Panc1 (cell line): ENCODE data around the gene GNAT3. TPM values are rescaled to one million over a fixed set of nuclear protein-coding genes. Genes with fewer than 3 reads are reported as not detected.

ENCODE experiments used
- ATAC-seq: fragments of 200-7000 bp; cut with Tn5 transposase; 2 replicates; pipeline ENCODE4 v1.9.1; 2020; ENCODE audit warnings: mild to moderate bottlenecking, moderate library complexity
- BruUV-seq: library from RNA; stranded (reverse); fragments of 400-500 nt; replicated peaks from 2 replicates; lab custom pipeline; 2021; lab: Mats Ljungman, UMichigan
- CTCF ChIA-PET: fragments of 300-600 bp; sonication (Branson Sonifier 250); formaldehyde crosslinking; loops from one replicate; lab custom pipeline; 2022; ENCODE audit warnings: antibody characterized with exemption; lab: Charles Lee
- POLR2A ChIA-PET: fragments of 300-600 bp; sonication (Branson Sonifier 250); formaldehyde crosslinking; loops from one replicate; lab custom pipeline; 2022; ENCODE audit warnings: antibody characterized with exemption; lab: Charles Lee
- DNase-seq: peaks from one replicate; pipeline ENCODE4 v3.0.0-alpha.2; 2010; ENCODE audit warnings: low read depth, low spot score
- H3K27ac ChIP-seq: 2 replicates; pipeline ENCODE4 v1.5.1; 2011; ENCODE audit warnings: mild to moderate bottlenecking, low read length, inconsistent platforms
- H3K27me3 ChIP-seq: fragments of 200-500 bp; sonication (Bioruptor generic); 2 replicates; pipeline ENCODE4 v1.6.0; 2014; ENCODE audit warnings: low read length, inconsistent platforms; ENCODE audit not compliant: control insufficient read depth, insufficient read depth
- H3K36me3 ChIP-seq: fragments of 200-500 bp; sonication (Bioruptor generic); 2 replicates; pipeline ENCODE4 v1.5.1; 2014; ENCODE audit warnings: inconsistent platforms, mild to moderate bottlenecking, low read length, moderate library complexity; ENCODE audit not compliant: control insufficient read depth, insufficient read depth
- H3K4me1 ChIP-seq: 2 replicates; pipeline ENCODE4 v1.5.1; 2011; ENCODE audit warnings: inconsistent platforms, mild to moderate bottlenecking, low read length, moderate library complexity; ENCODE audit not compliant: control insufficient read depth, insufficient read depth
- H3K4me3 ChIP-seq, 2 experiments: 2 replicates each; pipeline ENCODE4 v1.5.1; 2011 to 2012; ENCODE audit warnings: low read depth in 2 of 2, low read length in 2 of 2, mild to moderate bottlenecking in 2 of 2, inconsistent platforms in 1 of 2, moderate library complexity in 1 of 2
- H3K9me3 ChIP-seq: fragments of 200-500 bp; sonication (Bioruptor generic); 2 replicates; pipeline ENCODE4 v1.5.1; 2014; ENCODE audit warnings: low read depth, mild to moderate bottlenecking, inconsistent platforms, low read length, moderate library complexity; ENCODE audit not compliant: control insufficient read depth, insufficient read depth
- POLR2AphosphoS5 ChIP-seq: IDR thresholded peaks from 2 replicates; pipeline ENCODE4 v1.6.1; 2012; ENCODE audit warnings: mild to moderate bottlenecking, low read depth, low read length, moderate library complexity
- SIN3A ChIP-seq: IDR thresholded peaks from 2 replicates; pipeline ENCODE4 v1.6.1; 2012; ENCODE audit warnings: low read depth, mild to moderate bottlenecking, low read length, moderate library complexity, borderline replicate concordance; ENCODE audit not compliant: insufficient read depth
- TCF7L2 ChIP-seq: IDR thresholded peaks from 2 replicates; pipeline ENCODE4 v1.6.1; 2011; ENCODE audit warnings: mild to moderate bottlenecking, low read depth, low read length, inconsistent platforms
- in situ Hi-C: cut with HindIII; loops from 2 replicates; pipeline ENCODE4 v1.10.0; 2016; ENCODE audit warnings: low sequenced_read_pairs, low pct_unique_long_range_greater_than_20kb
- intact Hi-C: fragments of 100-400 bp; cut with micrococcal nuclease; formaldehyde crosslinking; loops from one replicate; pipeline ENCODE4 v1.10.0; 2022; ENCODE audit not compliant: unreplicated experiment
- total RNA-seq: library from RNA; stranded (reverse); gene quantifications from one replicate; pipeline ENCODE4 v1.2.1, GENCODE V29; 2021; ENCODE audit not compliant: unreplicated experiment
- TF ChIP-seq, protein P1 (sequence below), 2 experiments: IDR thresholded peaks; 2 replicates each; pipeline ENCODE4 v1.6.1; 2011 to 2012; ENCODE audit warnings: low read depth in 2 of 2, control low read depth in 1 of 2, low read length in 1 of 2, mild to moderate bottlenecking in 1 of 2, moderate library complexity in 1 of 2; ENCODE audit not compliant: insufficient read depth in 1 of 2
- TF ChIP-seq, protein P2 (sequence below): fragments of 450-650 bp; IDR thresholded peaks from 2 replicates; pipeline ENCODE4 v1.5.1; 2017; ENCODE audit warnings: mild to moderate bottlenecking

The GNAT3 gene
- total RNA-seq, 1 experiment from 2014 or later: not detected

DNA sequence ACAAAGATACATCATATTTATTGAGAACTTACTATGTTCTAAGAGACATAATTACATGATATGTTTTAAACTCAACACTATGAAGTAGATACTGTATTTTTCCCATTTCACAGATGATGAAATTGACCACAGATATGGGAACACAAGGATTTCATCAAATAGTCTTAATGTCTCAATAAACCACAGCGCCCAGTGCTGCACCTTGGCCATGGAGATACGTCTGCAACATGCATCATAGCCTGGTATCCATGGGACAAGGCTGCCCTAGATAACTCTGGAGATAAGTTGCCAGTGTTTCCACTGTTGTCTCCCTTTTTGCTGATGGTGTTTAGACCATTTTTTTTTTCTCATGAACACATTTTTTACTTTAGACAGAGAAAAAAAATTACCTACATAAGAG, 97.5 kb downstream of the GNAT3 start:
- BruUV-seq: no TSS peak

DNA sequence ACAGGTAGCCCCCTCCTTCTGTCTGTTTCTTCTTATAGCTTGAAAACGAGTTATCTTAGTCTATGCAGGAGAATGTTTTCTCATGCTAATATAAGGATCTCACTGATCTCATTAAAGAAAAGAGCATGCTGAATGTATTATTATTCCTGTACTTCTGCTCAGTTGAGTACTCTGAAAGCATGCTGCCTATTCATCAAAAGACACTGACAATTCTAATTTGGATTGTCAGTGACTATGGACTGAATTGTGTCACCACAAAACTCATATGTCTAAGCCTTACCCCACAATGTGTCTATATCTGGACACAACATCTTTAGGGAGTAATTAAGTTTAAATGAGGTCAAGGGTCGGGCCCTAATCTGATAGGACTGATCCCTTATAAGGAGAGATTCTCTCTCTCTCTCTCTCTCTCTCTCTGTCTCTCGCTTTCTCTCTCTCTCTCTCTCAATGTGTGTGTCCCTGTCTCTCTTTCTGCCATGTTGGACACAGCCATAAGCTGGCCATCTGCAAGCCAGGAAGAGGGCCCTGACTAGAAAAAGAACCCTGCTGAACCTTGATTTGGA, 98.4 kb downstream of the GNAT3 start:
- no peak overlapping the region for H3K27ac ChIP-seq
- no TSS peak for BruUV-seq
- in situ Hi-C loops: no loop called here
- ATAC-seq (no peak), DNase-seq (no peak)
- ChIA-PET CTCF (no interaction called here), POLR2A (no interaction called here)
- TF ChIP-seq, protein P1, sequence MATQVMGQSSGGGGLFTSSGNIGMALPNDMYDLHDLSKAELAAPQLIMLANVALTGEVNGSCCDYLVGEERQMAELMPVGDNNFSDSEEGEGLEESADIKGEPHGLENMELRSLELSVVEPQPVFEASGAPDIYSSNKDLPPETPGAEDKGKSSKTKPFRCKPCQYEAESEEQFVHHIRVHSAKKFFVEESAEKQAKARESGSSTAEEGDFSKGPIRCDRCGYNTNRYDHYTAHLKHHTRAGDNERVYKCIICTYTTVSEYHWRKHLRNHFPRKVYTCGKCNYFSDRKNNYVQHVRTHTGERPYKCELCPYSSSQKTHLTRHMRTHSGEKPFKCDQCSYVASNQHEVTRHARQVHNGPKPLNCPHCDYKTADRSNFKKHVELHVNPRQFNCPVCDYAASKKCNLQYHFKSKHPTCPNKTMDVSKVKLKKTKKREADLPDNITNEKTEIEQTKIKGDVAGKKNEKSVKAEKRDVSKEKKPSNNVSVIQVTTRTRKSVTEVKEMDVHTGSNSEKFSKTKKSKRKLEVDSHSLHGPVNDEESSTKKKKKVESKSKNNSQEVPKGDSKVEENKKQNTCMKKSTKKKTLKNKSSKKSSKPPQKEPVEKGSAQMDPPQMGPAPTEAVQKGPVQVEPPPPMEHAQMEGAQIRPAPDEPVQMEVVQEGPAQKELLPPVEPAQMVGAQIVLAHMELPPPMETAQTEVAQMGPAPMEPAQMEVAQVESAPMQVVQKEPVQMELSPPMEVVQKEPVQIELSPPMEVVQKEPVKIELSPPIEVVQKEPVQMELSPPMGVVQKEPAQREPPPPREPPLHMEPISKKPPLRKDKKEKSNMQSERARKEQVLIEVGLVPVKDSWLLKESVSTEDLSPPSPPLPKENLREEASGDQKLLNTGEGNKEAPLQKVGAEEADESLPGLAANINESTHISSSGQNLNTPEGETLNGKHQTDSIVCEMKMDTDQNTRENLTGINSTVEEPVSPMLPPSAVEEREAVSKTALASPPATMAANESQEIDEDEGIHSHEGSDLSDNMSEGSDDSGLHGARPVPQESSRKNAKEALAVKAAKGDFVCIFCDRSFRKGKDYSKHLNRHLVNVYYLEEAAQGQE (IDR thresholded peaks at IDR 0.05; ENCODE audit: insufficient read depth in 1 of 2, low read depth in 2 of 2, low read length in 1 of 2): no peak
- TF ChIP-seq TCF7L2: no peak
- no peak for TF ChIP-seq SIN3A
- TF ChIP-seq, protein P2, sequence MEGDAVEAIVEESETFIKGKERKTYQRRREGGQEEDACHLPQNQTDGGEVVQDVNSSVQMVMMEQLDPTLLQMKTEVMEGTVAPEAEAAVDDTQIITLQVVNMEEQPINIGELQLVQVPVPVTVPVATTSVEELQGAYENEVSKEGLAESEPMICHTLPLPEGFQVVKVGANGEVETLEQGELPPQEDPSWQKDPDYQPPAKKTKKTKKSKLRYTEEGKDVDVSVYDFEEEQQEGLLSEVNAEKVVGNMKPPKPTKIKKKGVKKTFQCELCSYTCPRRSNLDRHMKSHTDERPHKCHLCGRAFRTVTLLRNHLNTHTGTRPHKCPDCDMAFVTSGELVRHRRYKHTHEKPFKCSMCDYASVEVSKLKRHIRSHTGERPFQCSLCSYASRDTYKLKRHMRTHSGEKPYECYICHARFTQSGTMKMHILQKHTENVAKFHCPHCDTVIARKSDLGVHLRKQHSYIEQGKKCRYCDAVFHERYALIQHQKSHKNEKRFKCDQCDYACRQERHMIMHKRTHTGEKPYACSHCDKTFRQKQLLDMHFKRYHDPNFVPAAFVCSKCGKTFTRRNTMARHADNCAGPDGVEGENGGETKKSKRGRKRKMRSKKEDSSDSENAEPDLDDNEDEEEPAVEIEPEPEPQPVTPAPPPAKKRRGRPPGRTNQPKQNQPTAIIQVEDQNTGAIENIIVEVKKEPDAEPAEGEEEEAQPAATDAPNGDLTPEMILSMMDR: no peak
- TF ChIP-seq POLR2AphosphoS5: no peak
- no peak overlapping the region for H3K4me3 ChIP-seq
- 0 out of 2 replicates have a peak, but pooled peaks cover 3% of the 10 kb centered on the region for H3K27me3 ChIP-seq
- no peaks in the 10 kb centered on the region for H3K9me3 ChIP-seq
- no peaks in the 10 kb centered on the region for H3K4me1 ChIP-seq
- H3K36me3 ChIP-seq: no peaks in the 10 kb centered on the region
- intact Hi-C loops: no loop called here

More for the DNA sequence above, 97.5 kb downstream of the GNAT3 start:
- Histone ChIP-seq H3K36me3 (no peaks in the 10 kb centered on the region), H3K4me1 (no peaks in the 10 kb centered on the region), H3K4me3 (no peak overlapping the region), H3K27ac (no peak overlapping the region), H3K9me3 (no peaks in the 10 kb centered on the region), H3K27me3 (0 out of 2 replicates have a peak, but pooled peaks cover 3% of the 10 kb centered on the region)
- POLR2A ChIA-PET: interaction anchor here (0.7 kb wide), 1 partner anchor 53 kb away, joined by 4 read pairs; no protein-coding TSS in a partner anchor
- ATAC-seq (no peak), DNase-seq (no peak)
- intact Hi-C loops (no loop called here), in situ Hi-C loops (no loop called here)
- CTCF ChIA-PET: no interaction called here
- no peak for TF ChIP-seq SIN3A
- TF ChIP-seq POLR2AphosphoS5: no peak
- TF ChIP-seq TCF7L2: no peak

DNA sequence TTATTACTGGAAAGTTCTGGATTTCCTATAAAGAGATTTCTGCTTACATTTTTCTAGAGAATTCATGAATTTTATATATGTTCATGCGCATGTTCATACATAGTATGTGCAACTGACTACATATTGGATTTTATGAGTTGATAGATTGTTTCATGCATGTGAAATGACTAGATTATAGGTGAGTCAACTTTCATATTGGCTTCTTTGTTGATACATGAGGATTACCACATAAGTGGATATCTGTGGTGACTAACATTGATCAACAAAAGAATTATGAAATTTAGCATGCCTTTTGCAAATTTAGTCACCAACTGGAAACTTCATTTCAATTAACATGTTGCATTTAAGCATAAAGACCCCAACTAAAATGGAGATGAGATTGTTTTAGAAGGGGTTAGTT, 99.0 kb downstream of the GNAT3 start:
- no TSS peak for BruUV-seq
- no peak for DNase-seq
- no peaks in the 10 kb centered on the region for H3K9me3 ChIP-seq
- in situ Hi-C loops: no loop called here
- H3K4me3 ChIP-seq: no peak overlapping the region
- no peak overlapping the region for H3K27ac ChIP-seq
- ChIA-PET CTCF (no interaction called here), POLR2A (no interaction called here)
- no peaks in the 10 kb centered on the region for H3K36me3 ChIP-seq
- TF ChIP-seq TCF7L2: no peak
- no peak for TF ChIP-seq SIN3A
- TF ChIP-seq, protein P1 (IDR thresholded peaks at IDR 0.05; ENCODE audit: insufficient read depth in 1 of 2, low read depth in 2 of 2, low read length in 1 of 2): no peak
- TF ChIP-seq, protein P2: no peak
- TF ChIP-seq POLR2AphosphoS5: no peak
- H3K4me1 ChIP-seq: no peaks in the 10 kb centered on the region
- H3K27me3 ChIP-seq: 0 out of 2 replicates have a peak, but pooled peaks cover 3% of the 10 kb centered on the region
- intact Hi-C loops: no loop called here
- ATAC-seq: no peak
